Immature natural killer cell (primary cell): ENCODE data around the gene PARD6B. TPM values are rescaled to one million over a fixed set of nuclear protein-coding genes. Genes with fewer than 3 reads are reported as not detected.

Experiments
- DNase-seq, 3 donors: peaks; one replicate each; pipeline ENCODE4 v3.0.0; 2022; ENCODE audit warnings: mixed read lengths in 1 of 3
- H3K27ac Mint-ChIP-seq, 6 donors: one replicate each; pipeline ENCODE4 v1.8.0; 2020; ENCODE audit warnings: mixed read lengths in 6 of 6, mild to moderate bottlenecking in 5 of 6, inconsistent platforms in 4 of 6, moderate library complexity in 3 of 6
- H3K27me3 Mint-ChIP-seq, 3 donors: one replicate each; pipeline ENCODE4 v1.8.0; 2020 to 2021; ENCODE audit warnings: low read depth in 3 of 3, mild to moderate bottlenecking in 3 of 3, mixed read lengths in 3 of 3, moderate library complexity in 3 of 3, inconsistent platforms in 1 of 3
- H3K36me3 Mint-ChIP-seq, 3 donors: one replicate each; pipeline ENCODE4 v1.8.0; 2020; ENCODE audit warnings: mixed read lengths in 3 of 3, inconsistent platforms in 2 of 3, mild to moderate bottlenecking in 2 of 3
- H3K4me1 Mint-ChIP-seq, 2 donors: one replicate each; pipeline ENCODE4 v1.8.0; 2020; ENCODE audit warnings: inconsistent platforms in 2 of 2, mild to moderate bottlenecking in 2 of 2, mixed read lengths in 2 of 2, moderate library complexity in 1 of 2
- H3K4me3 Mint-ChIP-seq, 5 donors: one replicate each; pipeline ENCODE4 v1.8.0; 2020; ENCODE audit warnings: mild to moderate bottlenecking in 5 of 5, mixed read lengths in 5 of 5, inconsistent platforms in 3 of 5, moderate library complexity in 3 of 5
- H3K9me3 Mint-ChIP-seq, 6 donors: one replicate each; pipeline ENCODE4 v1.8.0; 2020; ENCODE audit warnings: mild to moderate bottlenecking in 6 of 6, mixed read lengths in 6 of 6, inconsistent platforms in 4 of 6, moderate library complexity in 3 of 6
- polyA plus RNA-seq, 3 donors: library from polyadenylated mRNA; unstranded; fragments of 300-500 nt; fragmentation: Illumina TruSeq; gene quantifications; one replicate each; pipeline ENCODE4 v1.2.3, GENCODE V29; 2021

PARD6B gene
- polyA plus RNA-seq, 3 donors from 2014 or later = 0.38 to 1.1 (median 0.96) TPM

DNA sequence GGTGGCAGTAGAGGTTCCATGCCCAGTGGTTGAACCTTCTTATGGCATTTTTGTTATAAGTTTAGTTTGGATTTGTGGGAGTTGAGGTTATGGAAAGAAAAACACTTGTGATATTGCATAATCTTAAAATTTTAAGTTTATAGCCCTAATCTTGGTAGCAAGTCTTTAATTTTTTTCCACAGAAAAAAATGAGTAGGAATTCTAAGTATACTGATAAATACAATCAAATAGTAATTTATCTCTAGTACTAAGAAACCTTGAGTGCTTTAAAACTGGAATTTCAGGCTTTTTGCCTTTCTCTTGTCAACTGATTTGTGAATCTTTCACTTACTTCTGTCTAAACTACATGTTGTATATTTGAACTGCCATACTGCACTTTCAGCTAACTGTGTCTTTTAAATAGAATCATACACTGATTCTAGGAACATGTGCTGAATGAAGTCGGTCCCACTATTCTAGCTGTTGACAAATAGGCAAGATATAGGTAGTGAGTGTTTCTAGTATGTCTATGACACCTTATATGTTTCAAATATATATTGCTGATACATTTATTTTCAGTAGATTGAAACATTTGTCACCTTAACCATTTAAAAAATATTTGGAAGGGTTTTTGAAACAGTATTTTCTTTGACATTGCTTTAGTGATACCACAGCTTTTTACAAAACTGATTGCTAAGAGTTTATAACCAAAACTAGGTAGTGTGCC lies 2.4 kb downstream of the PARD6B start:
- peaks cover 0 to 10% (median 4%) of the 10 kb centered on the region in 3 donors for H3K36me3 Mint-ChIP-seq
- H3K4me3 Mint-ChIP-seq = peak overlapping the region in 1 of 5 donors; percentile 58
- H3K4me1 Mint-ChIP-seq = peaks cover 15 to 17% of the 10 kb centered on the region in 2 donors
- H3K27me3 Mint-ChIP-seq = peaks cover 3 to 14% (median 6%) of the 10 kb centered on the region in 3 donors
- no peak overlapping the region for H3K27ac Mint-ChIP-seq
- H3K9me3 Mint-ChIP-seq = no peaks in the 10 kb centered on the region
- DNase-seq = no peak

DNA sequence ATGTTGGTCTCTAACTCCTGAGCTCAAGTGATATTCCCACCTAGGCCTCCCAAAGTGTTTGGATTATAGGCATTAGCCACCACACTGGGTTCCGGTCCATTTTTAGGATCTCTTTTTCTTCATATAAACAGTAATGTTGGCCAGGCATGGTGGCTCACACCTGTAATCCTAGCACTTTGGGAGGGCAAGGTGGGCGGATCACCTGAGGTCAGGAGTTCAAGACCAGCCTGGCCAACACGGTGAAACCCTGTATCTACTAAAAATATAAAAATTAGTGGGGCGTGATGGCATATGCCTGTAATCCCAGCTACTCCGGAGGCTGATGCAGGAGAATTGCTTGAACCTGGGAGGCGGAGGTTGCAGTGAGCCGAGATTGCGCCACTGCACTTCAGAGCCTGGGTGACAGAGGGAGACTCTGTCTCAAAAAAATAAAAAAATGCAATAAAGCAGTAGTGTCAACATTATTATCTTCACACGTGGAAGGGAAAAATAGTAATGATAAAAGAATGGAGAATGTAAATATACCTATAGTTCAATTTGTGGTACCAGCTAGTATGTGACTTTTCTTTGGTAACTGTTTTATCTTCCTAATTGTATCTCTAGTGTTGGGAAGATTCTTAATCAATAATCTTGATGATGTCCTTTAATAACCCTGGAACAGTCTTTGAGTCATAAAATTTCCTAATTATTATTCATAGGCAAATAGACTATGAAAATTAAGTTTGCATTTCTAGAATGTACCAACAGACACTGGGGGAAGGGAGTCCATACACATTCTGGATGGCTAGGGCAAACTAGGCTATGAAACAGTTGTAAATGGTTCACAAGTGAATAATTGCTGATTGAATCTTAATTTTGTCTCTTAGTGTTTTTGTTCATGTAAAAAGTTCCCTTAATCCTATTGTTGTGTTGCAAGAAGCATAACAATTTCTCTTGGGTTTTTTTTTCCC lies 3.6 kb downstream of the PARD6B start:
- Mint-ChIP-seq H3K4me1 (peaks cover 15 to 17% of the 10 kb centered on the region in 2 donors), H3K9me3 (no peaks in the 10 kb centered on the region), H3K4me3 (no peak overlapping the region), H3K36me3 (peaks cover 0 to 13% (median 4%) of the 10 kb centered on the region in 3 donors), H3K27me3 (peaks cover 3 to 11% (median 6%) of the 10 kb centered on the region in 3 donors), H3K27ac (no peak overlapping the region)
- no peak for DNase-seq

DNA sequence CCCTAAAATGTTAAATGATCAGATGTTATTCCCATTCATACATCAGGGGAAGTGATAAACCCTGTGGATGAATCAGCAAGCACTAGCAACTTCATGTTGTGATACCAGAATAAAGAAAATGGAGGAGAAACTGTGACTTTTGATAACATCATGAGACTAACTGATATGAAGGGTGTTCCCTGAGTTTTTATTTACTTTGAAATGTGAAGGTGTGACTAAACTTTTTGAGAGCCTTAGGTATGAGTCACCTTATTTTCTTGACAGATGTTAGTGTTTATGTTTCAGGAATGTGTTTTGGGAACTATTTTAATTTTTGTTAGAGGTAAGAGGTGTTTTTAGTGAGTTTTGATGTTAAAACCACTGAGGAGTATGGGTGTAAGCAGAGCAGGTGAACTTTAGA lies 4.4 kb downstream of the PARD6B start:
- Mint-ChIP-seq H3K4me1 (peaks cover 10 to 13% of the 10 kb centered on the region in 2 donors), H3K27me3 (peaks cover 3 to 11% (median 6%) of the 10 kb centered on the region in 3 donors), H3K9me3 (no peaks in the 10 kb centered on the region), H3K36me3 (peaks cover 0 to 13% (median 4%) of the 10 kb centered on the region in 3 donors), H3K27ac (peak overlapping the region in 1 of 6 donors; percentile 5), H3K4me3 (no peak overlapping the region)
- no peak for DNase-seq

DNA sequence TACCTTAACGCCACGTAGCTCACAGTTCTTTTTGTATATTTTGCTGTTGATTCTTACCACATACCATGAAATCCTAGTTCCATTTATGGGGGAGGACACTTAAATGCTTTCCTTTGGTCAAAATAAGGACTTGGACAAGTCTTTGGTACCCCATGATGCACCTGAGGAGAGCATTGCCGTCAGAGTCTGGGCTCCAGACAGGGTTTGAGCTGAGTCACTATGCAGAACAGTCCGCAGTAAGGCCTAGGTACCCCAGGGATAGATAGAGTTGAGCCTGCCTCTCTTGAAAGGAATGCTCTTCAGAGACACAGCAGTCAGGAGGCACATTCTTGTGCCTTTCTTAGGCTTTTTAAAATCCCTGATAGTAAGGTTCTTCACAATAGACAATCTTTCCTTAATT lies 6.0 kb downstream of the PARD6B start:
- peaks cover 0 to 3% (median 2%) of the 10 kb centered on the region in 3 donors for H3K27me3 Mint-ChIP-seq
- no peak overlapping the region for H3K27ac Mint-ChIP-seq
- H3K4me3 Mint-ChIP-seq = no peak overlapping the region
- no peak for DNase-seq
- no peaks in the 10 kb centered on the region for H3K9me3 Mint-ChIP-seq
- peaks cover 4 to 16% (median 8%) of the 10 kb centered on the region in 3 donors for H3K36me3 Mint-ChIP-seq
- H3K4me1 Mint-ChIP-seq = peaks cover 8 to 11% of the 10 kb centered on the region in 2 donors

DNA sequence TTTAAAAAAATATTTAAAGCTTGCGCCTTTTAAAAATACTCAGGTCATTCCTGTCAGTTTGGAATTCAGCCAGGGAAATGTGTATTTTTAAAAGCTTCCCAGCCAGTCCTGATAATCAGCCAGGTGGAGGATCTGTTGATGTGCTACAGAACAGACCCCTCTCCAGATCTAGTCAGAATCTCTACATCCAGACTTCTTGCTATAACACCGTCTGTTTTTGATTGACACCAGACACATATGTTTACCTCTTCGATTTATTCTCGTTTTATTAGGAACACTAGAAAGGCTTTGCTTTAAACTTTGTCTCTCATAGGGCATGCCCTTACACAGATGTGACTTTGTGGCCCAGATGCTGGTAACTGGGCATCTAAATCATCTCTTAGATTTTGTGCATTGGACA lies 11.7 kb downstream of the PARD6B start:
- Mint-ChIP-seq H3K4me3 (no peak overlapping the region), H3K9me3 (no peaks in the 10 kb centered on the region), H3K27ac (no peak overlapping the region), H3K36me3 (peaks cover 4 to 8% (median 6%) of the 10 kb centered on the region in 3 donors), H3K4me1 (peaks cover 8 to 17% of the 10 kb centered on the region in 2 donors), H3K27me3 (no peaks in the 10 kb centered on the region)
- no peak for DNase-seq

DNA sequence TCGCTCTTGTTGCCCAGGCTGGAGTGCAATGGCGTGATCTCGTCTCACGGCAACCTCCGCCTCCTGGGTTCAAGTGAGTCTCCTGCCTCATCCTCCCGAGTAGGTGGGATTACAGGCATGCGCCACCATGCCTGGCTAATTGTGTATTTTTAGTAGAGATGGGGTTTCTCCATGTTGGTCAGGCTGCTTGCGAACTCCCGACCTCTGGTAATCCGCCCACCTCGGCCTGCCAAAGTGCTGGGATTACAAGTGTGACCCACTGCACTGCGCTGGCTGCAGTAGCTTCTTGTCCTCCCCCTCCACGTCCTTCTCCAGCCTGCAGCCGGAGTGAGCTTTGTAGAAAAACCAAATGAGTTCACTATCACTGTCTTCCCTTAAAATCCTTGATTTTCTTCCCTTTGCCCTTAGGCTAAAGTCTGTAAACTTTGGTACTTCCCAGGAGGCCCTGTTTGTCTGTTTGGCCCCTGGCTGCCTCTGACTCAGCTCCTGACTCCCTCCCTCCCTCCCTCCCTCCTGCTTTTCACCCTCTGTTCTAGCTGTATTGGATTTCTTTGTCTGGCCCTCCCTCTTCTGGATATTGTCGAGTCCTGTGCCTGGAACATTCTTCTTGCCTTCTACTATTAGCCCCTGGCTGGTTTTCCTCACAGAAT lies 12.9 kb downstream of the PARD6B start:
- Mint-ChIP-seq H3K36me3 (peaks cover 4 to 8% (median 6%) of the 10 kb centered on the region in 3 donors), H3K4me1 (peaks cover 9 to 17% of the 10 kb centered on the region in 2 donors), H3K27ac (no peak overlapping the region), H3K4me3 (no peak overlapping the region), H3K27me3 (no peaks in the 10 kb centered on the region), H3K9me3 (no peaks in the 10 kb centered on the region)
- no peak for DNase-seq

DNA sequence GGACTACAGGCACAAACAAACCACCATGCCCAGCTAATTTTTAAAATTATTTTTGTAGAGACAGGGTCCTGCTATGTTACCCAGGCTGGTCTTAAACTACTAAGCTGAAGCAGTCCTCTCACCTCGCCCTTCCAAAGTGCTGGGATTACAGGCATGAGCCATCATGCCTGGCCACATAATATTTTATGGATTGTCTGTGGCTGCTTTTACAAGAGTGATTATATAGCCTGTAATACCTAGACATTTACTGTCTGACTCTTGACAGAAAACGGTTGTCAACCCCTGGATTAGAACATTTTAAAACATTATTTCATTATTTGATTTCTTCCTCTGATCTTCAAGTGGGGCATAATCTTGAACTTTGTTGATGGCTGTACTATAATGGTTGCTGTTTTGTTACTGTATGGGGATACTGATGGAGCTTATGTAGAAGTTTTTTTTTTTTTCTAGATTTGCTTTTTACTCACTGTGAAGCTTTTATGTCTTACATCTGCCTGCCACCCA lies 14.3 kb downstream of the PARD6B start:
- H3K27ac Mint-ChIP-seq = no peak overlapping the region
- H3K4me3 Mint-ChIP-seq = no peak overlapping the region
- no peak for DNase-seq
- H3K27me3 Mint-ChIP-seq = no peaks in the 10 kb centered on the region
- H3K4me1 Mint-ChIP-seq = peaks cover 9 to 17% of the 10 kb centered on the region in 2 donors
- H3K36me3 Mint-ChIP-seq = peaks cover 3 to 8% (median 4%) of the 10 kb centered on the region in 3 donors
- H3K9me3 Mint-ChIP-seq = no peaks in the 10 kb centered on the region

DNA sequence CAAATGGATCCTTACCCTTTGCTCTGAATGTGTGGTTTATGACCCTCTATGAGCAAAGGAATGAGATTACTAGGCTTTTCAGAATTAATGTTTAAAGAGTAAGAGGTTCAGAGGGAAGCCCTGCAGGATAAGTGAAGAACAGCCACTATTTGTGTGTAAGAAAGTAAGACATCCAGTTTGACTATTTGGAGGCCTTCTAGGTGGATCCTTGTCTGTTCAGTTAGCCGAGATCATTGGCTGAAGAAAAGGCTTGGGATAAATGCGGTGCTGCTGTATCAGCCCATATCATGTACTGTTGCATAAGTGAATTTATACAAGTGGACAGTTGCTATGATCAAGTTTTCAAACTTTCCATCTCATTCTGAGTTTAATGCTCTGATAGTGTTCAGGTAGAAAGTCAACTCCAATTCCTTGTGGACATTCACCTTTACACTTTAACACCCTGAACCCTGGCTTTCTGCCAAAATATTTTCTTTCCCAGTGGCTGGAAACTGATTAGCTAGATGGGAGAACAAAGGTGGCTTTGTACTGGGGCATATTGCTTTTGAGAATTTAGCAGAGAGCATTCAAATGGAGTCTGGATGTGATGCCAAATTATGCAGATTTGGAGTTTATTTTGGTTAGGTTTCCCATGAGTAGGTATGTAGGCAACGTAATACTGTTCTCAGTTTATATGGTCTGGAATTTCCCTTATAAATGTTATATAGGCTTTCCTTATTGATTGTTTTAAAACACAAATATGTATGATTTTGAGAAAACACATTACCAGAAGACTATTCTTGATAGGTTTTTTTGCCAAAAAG lies 15.0 kb downstream of the PARD6B start:
- Mint-ChIP-seq H3K27ac (no peak overlapping the region), H3K9me3 (no peaks in the 10 kb centered on the region), H3K4me3 (no peak overlapping the region), H3K36me3 (peaks cover under 1 to 5% (median 1%) of the 10 kb centered on the region in 3 donors), H3K27me3 (peaks cover 0 to under 1% (median 0%) of the 10 kb centered on the region in 3 donors), H3K4me1 (peaks cover 6 to 13% of the 10 kb centered on the region in 2 donors)
- DNase-seq = no peak

DNA sequence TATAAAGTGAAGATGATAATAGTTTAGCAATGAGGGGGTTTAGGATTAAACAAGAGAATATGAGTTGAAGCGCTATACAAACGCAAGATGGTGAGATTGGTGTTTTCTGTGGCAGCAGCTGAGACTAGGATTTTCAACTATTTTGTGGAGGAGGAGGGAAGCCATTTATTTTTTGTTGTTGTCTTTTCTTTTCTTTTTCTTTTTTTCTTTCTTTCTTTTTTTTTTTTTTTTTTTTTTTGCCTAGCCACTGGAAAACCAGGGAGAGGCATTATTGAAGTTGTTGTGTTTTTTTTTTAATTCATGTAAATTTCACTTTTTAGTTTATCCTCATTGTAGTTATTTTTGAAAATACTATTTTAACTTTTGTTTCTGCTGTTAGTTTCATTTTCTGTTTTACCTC lies 15.9 kb downstream of the PARD6B start:
- Mint-ChIP-seq H3K4me3 (peak overlapping the region in 3 of 5 donors; percentile 1 to 37 (median 28)), H3K27ac (peak overlapping the region in 3 of 6 donors; percentile 3 to 42 (median 17)), H3K9me3 (no peaks in the 10 kb centered on the region)

DNA sequence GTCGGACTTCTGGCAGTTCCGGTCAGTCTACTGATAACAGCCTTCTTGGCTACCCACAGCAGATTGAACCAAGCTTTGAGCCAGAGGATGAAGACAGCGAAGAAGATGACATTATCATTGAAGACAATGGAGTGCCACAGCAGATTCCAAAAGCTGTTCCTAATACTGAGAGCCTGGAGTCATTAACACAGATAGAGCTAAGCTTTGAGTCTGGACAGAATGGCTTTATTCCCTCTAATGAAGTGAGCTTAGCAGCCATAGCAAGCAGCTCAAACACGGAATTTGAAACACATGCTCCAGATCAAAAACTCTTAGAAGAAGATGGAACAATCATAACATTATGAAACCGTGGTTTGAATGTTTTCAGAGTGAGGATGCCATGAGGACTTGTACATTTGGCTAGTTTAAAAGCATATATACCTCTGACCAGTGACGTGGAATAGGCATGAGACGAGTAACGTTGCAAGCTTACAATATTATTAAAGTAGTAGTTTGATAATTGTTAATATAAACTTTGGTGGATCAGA lies 18.8 kb downstream of the PARD6B start:
- Mint-ChIP-seq H3K36me3 (no peaks in the 10 kb centered on the region), H3K4me1 (peaks cover 6 to 10% of the 10 kb centered on the region in 2 donors), H3K4me3 (no peak overlapping the region), H3K27me3 (peaks cover 0 to 2% (median 2%) of the 10 kb centered on the region in 3 donors), H3K9me3 (no peaks in the 10 kb centered on the region), H3K27ac (no peak overlapping the region)
- no peak for DNase-seq

More for the DNA sequence above, 15.9 kb downstream of the PARD6B start:
- peaks cover 6 to 10% of the 10 kb centered on the region in 2 donors for H3K4me1 Mint-ChIP-seq
- peaks cover 0 to 4% (median 0%) of the 10 kb centered on the region in 3 donors for H3K36me3 Mint-ChIP-seq
- H3K27me3 Mint-ChIP-seq = peaks cover 0 to 2% (median 0%) of the 10 kb centered on the region in 3 donors
- no peak for DNase-seq

DNA sequence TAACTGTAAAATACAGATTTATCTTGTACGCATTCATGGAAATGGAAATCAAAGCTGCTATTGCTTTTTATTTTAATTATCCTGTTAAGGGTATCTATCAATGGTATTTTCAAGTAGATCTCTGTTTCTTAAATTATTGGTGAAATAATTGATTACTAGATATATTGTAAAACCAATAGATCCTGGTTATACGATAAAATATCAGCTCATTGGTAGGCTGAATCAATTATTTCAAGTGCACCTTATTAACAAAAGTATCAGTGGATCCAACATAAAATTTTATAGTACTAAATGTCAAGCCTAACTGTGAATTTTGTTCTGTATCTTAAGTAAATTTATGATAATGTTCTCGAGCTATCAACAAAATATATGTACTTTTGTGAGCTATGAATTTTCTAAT lies 21.8 kb downstream of the PARD6B start:
- Mint-ChIP-seq H3K36me3 (no peaks in the 10 kb centered on the region), H3K27me3 (peaks cover 2% of the 10 kb centered on the region in 3 donors), H3K9me3 (no peaks in the 10 kb centered on the region), H3K27ac (no peak overlapping the region), H3K4me3 (no peak overlapping the region), H3K4me1 (peaks cover 0 to under 1% of the 10 kb centered on the region in 2 donors)
- DNase-seq = no peak

DNA sequence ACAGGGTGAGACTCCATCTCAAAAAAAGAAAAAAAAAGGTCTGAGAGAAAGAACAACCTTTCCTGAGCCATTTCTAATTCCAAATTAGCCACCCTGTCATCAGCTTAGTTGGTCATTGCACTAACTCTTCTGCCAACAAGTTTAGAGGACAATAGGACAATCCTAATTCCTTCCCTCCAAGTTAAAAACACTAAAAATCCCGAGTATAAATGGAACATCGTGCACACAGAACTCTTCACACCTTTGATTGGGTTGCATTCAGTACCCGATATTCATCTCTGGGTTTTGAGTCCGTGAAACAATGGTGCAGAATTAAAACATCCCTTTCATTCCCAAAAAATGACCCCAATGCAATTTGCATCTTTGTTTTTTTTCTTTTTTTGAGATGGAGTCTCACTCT lies 23.0 kb downstream of the PARD6B start:
- H3K4me3 Mint-ChIP-seq = no peak overlapping the region
- DNase-seq = no peak
- no peak overlapping the region for H3K27ac Mint-ChIP-seq
- no peaks in the 10 kb centered on the region for H3K4me1 Mint-ChIP-seq
- no peaks in the 10 kb centered on the region for H3K9me3 Mint-ChIP-seq
- peaks cover 2% of the 10 kb centered on the region in 3 donors for H3K27me3 Mint-ChIP-seq
- H3K36me3 Mint-ChIP-seq = no peaks in the 10 kb centered on the region
